Adrenal gland (tissue), 12 donors: Measurements from ENCODE around the gene CAPN13. TPM values are rescaled to one million over a fixed set of nuclear protein-coding genes. Genes with fewer than 3 reads are reported as not detected.

Experiments
- DNase-seq, 7 donors: peaks; one replicate each; pipeline ENCODE4 v3.0.0-alpha.2; 2019 to 2020
- H3K27ac ChIP-seq, 5 donors: fragments of 200-600 bp; sonication (generic) in 4 of 5; 1 replicate in 3 of 5; 2 replicates in 2 of 5; pipeline versions ENCODE4 v1.5.1 to v1.8.0; 2016 to 2020; ENCODE audit warnings: mild to moderate bottlenecking in 1 of 5
- H3K27me3 ChIP-seq: fragments of 200-600 bp; 2 replicates; pipeline ENCODE4 v1.8.0; 2021
- H3K36me3 ChIP-seq, 2 donors: fragments of 200-600 bp; replicated peaks in 1 of 2; 1 replicate in 1 of 2; 2 replicates in 1 of 2; pipeline versions ENCODE4 v1.5.1 to v1.8.0; 2018 to 2022
- H3K4me1 ChIP-seq, 2 donors: fragments of 200-600 bp; replicated peaks in 1 of 2; 1 replicate in 1 of 2; 2 replicates in 1 of 2; pipeline versions ENCODE4 v1.5.1 to v1.8.0; 2018 to 2021
- H3K4me3 ChIP-seq, 4 donors: fragments of 200-600 bp; sonication (generic) in 3 of 4; one replicate each; pipeline ENCODE4 v1.5.1; 2016 to 2018
- H3K9me3 ChIP-seq, 3 donors: fragments of 200-600 bp; sonication (generic) in 1 of 3; replicated peaks in 1 of 3; 1 replicate in 2 of 3; 2 replicates in 1 of 3; pipeline versions ENCODE4 v1.5.1 to v1.8.0; 2016 to 2021
- POLR2A ChIP-seq, 2 donors: fragments of 450-650 bp; IDR thresholded peaks; one replicate each; pipeline ENCODE4 v1.6.1; 2017; ENCODE audit warnings: antibody characterized with exemption in 2 of 2, mild to moderate bottlenecking in 2 of 2, moderate library complexity in 1 of 2
- WGBS, 4 donors: extraction: QIAGEN DNeasy Blood & Tissue Kit in 2 of 4; methylation state at CpG; one replicate each; pipeline versions ENCODE4 v1.1.5 to v1.1.7; 2013 to 2017; 5-methylcytosine and 5-hydroxymethylcytosine counted together
- intact Hi-C, 2 donors: fragments of 100-400 bp; cut with DNase I; formaldehyde crosslinking; loops; one replicate each; pipeline versions ENCODE4 v1.14.1 to v1.15.0; 2022 to 2023
- polyA plus RNA-seq, 3 donors: library from polyadenylated mRNA; stranded (reverse); fragments of 200-250 nt in 2 of 3; fragments of 350-450 nt in 1 of 3; fragmentation: Illumina TruSeq in 1 of 3; extraction: RNeasy Lipid Tissue Mini Kit (QIAGEN cat#74804) in 1 of 3; gene quantifications; one replicate each; pipeline ENCODE4 v1.2.3, GENCODE V29; 2013 to 2014
- total RNA-seq, 9 donors: library from RNA; depleted of rRNA in 4 of 9; stranded (reverse); fragments of >200 nt in 4 of 9; fragments of 120-200 nt in 1 of 9; fragmentation: NEBNext Ultra II Directional in 1 of 9; extraction: Animal tissue kit (Norgen Biotek cat#: 25700) in 1 of 9; gene quantifications; one replicate each; pipeline versions ENCODE4 v1.1.0 to v1.2.4, GENCODE V29; 2013 to 2023
- TF ChIP-seq, protein P1 (sequence below), 6 experiments: fragments of 450-650 bp in 4 of 6; fragments of 200-600 bp in 2 of 6; sonication (generic) in 1 of 6; IDR thresholded peaks; 1 replicate in 5 of 6; 2 replicates in 1 of 6; pipeline versions ENCODE4 v1.5.1 to v1.8.0; 2016 to 2021; ENCODE audit warnings: antibody characterized with exemption in 6 of 6, mild to moderate bottlenecking in 2 of 6, moderate library complexity in 1 of 6
- donor health status: healthy with polysubstance abuse.
- donor health status: Bipolar disorder and iron deficiency.
- donor health status: DM: yes; HTN: yes; CAD: no.
- donor health status: DM: no; HTN: no; CAD: no.
- donor health status: DM: no; HTN: no; CAD: no.
- donor health status: DM: yes; HTN: yes; CAD: no.

Gene CAPN13
- total and polyA plus RNA-seq, 12 donors, result 0.10 to 0.37 (median 0.23) TPM; not detected in 8

DNA sequence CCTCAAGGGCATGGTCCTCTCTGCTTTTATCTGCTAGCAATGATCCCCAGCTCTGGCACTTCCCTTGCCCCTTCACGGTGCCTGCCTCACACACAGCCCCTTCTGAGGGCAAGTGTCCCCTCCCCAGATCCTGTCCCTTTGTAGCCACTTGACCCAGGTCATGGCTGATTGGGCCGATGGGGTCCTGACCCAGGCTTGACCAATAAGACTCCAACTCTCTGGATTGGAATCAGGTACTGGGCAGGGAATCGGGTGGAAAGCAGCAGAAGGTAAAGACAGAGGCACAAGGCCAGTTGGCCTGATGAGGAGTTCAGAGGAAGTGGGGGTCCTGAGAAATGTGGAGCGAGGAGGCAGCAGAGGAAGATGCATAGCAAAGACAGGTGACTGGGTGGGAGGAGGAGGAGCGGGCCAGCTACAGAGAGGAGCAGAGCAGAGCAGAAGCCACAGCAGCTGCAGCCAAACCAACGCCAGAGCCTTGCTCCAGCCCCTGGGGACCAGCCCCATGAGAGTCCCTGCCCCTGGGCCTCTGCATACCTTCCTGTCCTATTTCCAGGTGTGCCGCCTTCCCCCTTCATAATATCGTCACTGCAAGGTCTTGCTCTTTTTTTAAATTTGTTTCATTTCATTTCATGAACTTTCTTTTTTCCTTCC lies 39.1 kb downstream of the CAPN13 start:
- Histone ChIP-seq H3K27ac (no peak overlapping the region), H3K9me3 (no peaks in the 10 kb centered on the region), H3K27me3 (no peaks in the 10 kb centered on the region), H3K36me3 (no peaks in the 10 kb centered on the region), H3K4me3 (no peak overlapping the region), H3K4me1 (no peaks in the 10 kb centered on the region)
- intact Hi-C loops, result no loop called here
- DNase-seq, result peak in 1 of 7 donors; percentile 35
- TF ChIP-seq POLR2A (IDR thresholded peaks at IDR 0.05), result no peak
- TF ChIP-seq, protein P1, sequence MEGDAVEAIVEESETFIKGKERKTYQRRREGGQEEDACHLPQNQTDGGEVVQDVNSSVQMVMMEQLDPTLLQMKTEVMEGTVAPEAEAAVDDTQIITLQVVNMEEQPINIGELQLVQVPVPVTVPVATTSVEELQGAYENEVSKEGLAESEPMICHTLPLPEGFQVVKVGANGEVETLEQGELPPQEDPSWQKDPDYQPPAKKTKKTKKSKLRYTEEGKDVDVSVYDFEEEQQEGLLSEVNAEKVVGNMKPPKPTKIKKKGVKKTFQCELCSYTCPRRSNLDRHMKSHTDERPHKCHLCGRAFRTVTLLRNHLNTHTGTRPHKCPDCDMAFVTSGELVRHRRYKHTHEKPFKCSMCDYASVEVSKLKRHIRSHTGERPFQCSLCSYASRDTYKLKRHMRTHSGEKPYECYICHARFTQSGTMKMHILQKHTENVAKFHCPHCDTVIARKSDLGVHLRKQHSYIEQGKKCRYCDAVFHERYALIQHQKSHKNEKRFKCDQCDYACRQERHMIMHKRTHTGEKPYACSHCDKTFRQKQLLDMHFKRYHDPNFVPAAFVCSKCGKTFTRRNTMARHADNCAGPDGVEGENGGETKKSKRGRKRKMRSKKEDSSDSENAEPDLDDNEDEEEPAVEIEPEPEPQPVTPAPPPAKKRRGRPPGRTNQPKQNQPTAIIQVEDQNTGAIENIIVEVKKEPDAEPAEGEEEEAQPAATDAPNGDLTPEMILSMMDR (IDR thresholded peaks at IDR 0.05), result no peak
- WGBS, 4 donors, result 71 to 72% (median 71%) methylated on average over 8 of the region's 8 CpGs

DNA sequence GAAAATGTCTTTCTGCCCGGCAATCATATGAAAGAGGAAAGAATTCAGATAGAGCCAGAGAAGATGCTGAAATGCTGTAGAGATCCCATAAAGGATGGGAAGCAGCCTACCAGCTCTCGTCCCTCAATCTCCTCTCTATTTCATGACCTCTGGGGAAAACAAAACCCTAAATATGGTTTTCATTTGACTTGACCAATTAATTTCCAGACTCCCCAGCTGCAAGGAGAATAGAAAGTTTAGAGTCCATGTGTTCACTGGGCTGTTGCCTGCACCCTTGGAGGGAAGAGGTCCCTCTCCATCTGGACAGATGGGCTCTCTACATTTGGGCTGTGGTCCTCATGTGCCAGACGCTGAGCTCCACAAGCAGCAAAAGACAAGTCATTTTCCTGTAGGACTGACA lies 40.6 kb downstream of the CAPN13 start:
- intact Hi-C loops, result no loop called here
- no peak overlapping the region for H3K4me3 ChIP-seq
- no peaks in the 10 kb centered on the region for H3K4me1 ChIP-seq
- no peak for TF ChIP-seq POLR2A (IDR thresholded peaks at IDR 0.05)
- TF ChIP-seq, protein P1 (IDR thresholded peaks at IDR 0.05), result no peak
- no peaks in the 10 kb centered on the region for H3K27me3 ChIP-seq
- no peaks in the 10 kb centered on the region for H3K9me3 ChIP-seq
- WGBS, 4 donors, result 65 to 75% (median 72%) methylated on average over 3 of the region's 3 CpGs
- no peak for DNase-seq
- no peak overlapping the region for H3K27ac ChIP-seq
- H3K36me3 ChIP-seq, result no peaks in the 10 kb centered on the region

DNA sequence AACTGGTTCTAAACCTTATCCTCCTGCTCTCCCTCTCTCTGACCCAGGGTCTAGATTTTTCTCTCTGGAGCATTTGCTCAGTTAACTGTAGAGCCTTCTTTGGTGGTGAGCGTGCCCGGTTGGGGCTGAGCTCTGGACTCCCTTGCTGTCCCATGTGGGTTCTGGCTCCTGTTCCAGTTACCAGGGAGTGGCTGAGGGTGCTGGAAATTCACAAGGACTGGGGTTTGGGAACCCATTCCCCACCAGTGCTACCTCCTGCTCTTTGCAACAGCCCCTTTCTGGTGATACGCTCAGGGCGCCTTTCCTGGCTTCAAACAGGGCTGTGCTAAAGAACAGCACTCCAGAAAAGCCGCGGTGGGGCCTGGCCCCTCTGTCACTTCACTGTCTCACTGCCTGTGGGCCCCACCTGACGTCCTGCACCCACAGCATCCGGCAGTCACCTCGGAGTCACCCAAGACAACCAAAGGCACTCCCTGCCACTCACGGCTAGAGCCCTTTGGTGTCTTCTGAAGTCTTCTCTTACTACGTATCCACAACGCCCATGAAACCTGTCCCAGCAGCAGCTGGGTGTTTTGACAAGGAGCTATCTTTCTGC lies 41.3 kb downstream of the CAPN13 start:
- TF ChIP-seq POLR2A (IDR thresholded peaks at IDR 0.05), result no peak
- TF ChIP-seq, protein P1 (IDR thresholded peaks at IDR 0.05), result no peak
- Histone ChIP-seq H3K27ac (no peak overlapping the region), H3K4me3 (no peak overlapping the region), H3K4me1 (no peaks in the 10 kb centered on the region), H3K36me3 (no peaks in the 10 kb centered on the region), H3K9me3 (no peaks in the 10 kb centered on the region), H3K27me3 (no peaks in the 10 kb centered on the region)
- intact Hi-C loops, result no loop called here
- DNase-seq, result no peak
- 66 to 77% (median 71%) methylated on average over 8 to 12 of the region's 12 CpGs for WGBS, 4 donors

DNA sequence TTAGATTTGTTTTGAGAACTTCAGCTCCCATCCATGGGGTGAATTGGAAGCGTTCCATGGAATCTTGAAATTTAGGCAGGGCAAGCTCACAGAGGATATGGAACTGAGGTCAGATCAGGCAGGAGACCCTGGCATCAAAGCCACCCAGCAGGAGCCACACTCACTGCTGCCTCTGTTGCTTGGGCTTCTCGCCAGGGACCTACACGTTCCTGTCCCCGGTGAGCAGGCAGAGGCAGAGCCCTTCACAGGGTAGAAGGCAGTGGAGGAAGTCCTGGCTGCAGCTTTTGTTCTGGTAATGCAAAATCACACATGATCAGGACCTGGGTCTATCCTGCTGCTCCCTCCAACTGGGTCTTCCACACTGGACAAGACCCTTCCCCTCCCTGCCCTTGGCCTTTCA lies 42.1 kb downstream of the CAPN13 start:
- TF ChIP-seq POLR2A (IDR thresholded peaks at IDR 0.05), result no peak
- TF ChIP-seq, protein P1 (IDR thresholded peaks at IDR 0.05), result no peak
- no peaks in the 10 kb centered on the region for H3K9me3 ChIP-seq
- no peaks in the 10 kb centered on the region for H3K4me1 ChIP-seq
- H3K36me3 ChIP-seq, result no peaks in the 10 kb centered on the region
- H3K4me3 ChIP-seq, result no peak overlapping the region
- no peak for DNase-seq
- H3K27me3 ChIP-seq, result no peaks in the 10 kb centered on the region
- no peak overlapping the region for H3K27ac ChIP-seq
- intact Hi-C loops, result no loop called here
- 69 to 85% (median 77%) methylated on average over 2 to 4 of the region's 4 CpGs for WGBS, 4 donors
